GM18499 (cell line): ENCODE measurements around the gene USP48.

ENCODE experiments used
- ATAC-seq: cut with Tn5 transposase; IDR thresholded peaks from one replicate; pipeline ENCODE4 v1.9.1; 2021; ENCODE audit warnings: moderate number of reproducible peaks; ENCODE audit not compliant: insufficient read depth, unreplicated experiment

Gene USP48

DNA sequence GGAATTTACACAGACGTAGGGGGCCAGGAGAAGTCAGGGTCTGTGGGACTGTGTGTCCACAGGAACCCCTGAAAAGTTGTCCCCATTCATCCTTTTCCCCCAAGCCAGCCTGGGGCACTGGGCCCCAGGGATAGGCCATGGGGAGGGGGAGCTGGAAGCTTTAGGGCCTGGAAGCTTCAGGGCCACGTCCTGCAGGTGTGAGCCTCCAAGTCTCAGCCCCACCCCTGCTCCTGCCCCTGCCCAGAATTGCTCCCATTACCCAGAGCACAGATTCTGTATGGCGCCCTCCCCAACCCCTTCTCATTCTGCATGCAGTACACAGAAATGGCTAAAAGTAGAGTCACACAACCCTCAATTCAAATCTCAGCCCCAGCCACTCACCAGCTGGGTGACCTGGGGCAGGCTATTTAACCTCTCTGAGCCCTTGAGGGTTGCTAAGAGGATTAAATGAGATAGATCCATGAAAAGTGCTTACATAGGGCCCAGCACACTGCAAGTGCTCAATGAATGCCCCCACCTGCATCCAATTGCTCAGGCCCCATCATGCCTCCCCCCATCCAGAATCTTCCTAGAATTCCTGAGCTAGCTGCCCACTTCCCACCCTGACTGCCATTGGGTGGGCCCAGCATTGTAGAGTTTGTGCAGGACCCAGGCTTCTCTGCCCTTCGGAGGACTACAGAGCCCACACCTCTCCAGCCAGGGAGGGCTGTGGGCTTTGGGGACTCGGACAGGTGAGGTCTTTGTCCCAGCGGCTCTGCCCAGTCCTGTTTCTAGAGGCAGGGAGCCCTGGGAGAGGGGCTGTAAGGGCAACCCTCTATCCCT lies 120.3 kb downstream of the USP48 start:
- ATAC-seq, result no peak

DNA sequence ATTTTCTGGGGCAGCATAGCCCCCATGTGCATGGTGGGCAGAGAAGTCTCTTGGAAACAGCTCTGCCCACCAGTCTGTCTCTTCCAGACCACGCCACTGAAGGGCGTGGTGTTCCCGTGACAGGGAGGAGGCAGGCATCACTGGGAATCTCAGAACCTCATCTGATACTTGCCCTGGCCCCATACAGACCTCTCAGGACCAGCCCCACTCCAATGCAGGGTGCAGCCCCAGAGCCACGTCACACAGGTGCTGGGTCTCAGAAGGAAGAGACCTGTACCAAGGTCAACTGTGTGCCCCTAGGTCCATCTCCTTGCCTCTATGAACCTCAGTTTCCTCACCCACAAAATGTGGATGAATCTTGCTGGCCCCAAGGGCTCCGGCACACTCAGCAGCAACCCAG lies 121.1 kb downstream of the USP48 start:
- no peak for ATAC-seq

DNA sequence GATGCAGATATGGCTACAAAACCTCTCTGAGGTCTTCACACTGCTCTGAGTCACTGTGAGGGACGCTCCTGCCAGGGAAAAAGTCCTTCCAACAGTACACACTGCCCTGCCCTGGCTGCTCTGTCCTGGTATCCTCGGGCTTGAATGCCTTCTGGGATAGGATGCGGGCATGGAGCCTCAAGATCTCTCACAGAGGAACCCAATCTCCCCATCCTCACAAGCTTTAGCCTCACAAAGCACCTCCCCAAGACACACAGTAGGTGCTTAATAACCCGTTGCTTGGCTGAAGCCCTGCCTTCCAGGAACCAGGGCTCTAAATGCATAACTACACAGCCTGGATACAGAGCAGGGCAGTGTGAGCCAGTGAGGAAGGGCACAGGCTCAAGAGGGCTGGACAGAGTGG lies 123.0 kb downstream of the USP48 start:
- no peak for ATAC-seq

DNA sequence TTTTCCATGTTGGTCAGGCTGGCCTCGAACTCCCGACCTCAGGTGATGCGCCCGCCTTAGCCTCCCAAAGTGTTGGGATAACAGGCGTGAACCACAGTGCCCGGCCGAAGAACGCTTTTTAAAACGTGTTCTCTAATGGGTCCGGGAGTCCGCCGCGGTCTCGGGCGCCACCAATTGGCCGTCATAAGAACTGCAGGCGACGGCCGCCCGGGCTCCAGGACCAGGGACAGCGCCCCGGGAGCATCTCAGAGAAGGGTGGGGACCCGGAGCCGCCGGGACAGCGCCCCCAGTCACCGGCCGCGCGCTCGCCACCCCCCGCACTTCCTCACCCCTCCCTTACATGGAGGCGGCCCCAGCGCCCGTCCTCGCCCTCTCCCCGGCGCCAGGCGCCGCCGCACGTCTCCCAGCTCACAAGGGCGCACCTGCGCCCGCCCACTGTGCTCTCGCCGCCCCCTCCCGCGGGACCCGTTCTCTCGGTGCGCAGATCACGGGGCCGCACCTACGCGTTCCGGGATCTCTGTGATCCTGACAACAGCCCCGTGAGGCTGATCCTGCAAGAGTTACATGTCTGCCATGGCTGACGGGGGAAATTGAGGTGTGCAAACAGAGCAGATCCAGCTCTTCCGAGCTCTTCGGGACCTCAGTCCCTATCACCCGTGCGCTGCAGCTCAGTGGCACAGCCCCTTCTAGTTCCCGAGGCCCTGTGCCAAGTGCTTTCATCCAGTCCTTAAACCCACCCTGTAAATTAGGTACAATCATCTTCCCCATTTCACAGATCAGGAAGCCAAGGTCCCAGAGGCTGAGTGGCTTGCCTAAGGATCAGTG lies 123.6 kb downstream of the USP48 start:
- no peak for ATAC-seq

DNA sequence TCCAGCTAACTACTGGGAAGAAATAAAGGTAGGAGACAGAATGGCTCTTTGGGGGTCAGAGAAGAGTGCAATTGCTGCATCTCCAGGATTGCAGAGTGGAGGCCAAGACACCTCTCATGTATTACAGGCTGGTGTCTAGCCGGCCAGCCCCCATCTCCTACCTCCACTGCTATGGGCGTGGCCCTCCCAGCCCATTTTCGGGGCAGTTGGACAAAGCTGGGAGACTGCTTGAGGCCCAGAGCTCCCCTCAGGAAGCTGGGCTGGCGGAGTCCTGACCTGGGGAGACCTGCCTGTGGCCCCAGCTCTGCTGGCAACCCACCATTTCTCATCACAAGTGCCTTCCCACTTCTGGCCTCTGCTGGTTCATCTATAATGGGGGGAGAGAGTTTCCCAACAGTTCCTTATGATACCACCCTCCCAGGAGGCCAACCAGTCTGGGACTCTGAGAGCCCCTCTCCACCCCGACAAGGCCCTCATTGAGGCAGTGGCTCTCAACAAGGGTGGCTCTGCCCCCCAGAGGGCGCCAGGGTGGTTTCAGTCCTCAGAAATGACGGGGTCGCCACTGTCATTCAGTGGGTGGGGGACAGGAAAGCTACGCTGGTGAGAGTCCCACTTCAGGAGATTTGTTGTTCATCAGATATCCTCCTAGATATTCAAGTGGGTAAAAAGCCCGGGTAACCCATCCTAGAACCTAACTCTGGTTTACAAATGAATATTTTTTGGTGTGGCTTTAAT lies 125.3 kb downstream of the USP48 start:
- no peak for ATAC-seq

DNA sequence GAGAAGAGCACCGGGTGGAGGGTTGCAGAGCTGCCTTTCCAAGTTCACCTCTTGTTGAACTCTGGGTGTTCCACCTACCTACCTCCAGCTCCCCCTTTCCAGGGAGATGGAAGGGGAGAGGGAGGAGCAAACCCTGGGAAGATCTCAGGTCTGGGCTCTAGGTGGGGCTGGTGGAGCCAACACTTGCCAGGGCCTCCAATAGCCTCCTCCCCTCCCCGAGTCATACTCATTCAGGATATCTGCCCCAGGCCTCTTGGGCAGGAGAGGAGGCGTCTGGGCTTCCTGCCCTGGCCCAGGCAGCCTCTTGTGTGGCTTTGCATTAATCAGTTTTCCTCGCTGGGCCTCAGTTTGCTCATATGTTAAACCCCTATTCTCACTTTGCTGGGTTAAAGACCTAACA lies 127.2 kb downstream of the USP48 start:
- ATAC-seq, result no peak

DNA sequence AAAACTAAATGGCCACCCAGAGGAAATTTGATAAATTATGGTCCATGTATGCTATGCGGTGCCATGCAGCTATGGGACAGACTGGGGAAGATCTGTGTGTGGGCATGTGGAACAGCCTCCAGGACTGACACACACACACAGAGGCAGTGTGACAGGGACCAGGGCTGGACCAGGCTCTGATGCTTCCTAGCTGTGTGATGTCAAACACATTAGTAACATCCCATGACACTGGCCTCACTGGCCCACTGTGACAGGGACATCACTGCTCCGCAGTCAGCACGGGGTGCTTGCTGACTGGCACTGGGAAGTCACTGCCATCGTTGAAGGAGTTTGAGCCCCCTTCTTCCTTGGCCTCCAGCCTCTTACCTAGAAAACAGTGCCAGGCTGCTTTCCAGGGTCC lies 127.7 kb downstream of the USP48 start:
- no peak for ATAC-seq

DNA sequence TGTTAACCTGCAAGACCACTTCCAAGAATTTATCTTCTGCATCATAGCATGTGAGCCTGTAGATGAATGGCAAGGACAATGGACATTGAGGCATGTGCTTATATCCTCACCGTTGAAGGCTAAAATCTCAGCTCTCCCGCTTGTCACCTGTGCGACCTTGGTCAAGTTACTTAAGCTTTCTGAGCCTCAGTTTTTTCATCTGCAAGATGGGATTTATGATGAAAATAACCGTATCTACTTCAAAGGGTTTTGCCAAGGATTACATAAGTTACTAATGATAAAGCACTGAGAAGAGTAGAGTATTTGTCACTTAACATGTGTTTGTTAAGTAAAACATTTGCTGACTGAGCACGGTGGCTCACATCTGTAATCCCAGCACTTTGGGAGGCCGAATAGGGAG lies 128.7 kb downstream of the USP48 start:
- ATAC-seq, result no peak

DNA sequence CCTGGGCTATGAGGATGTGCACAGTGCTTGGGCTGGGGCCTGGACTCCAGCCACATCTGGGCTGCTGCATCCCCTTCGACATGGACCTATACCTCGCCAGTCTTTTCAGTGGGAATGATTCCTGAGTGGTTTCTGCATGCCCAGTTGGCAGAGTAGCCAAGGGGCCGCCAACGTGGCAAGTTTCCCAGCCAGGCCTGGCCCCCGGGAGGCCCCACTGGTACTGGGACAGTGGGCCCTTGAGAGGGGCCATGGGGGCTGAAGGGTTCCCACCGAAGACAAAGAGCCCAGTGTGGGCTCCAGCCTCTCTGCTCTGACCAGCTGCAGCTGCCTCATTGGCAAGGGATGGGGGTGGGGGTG lies 129.2 kb downstream of the USP48 start:
- no peak for ATAC-seq

DNA sequence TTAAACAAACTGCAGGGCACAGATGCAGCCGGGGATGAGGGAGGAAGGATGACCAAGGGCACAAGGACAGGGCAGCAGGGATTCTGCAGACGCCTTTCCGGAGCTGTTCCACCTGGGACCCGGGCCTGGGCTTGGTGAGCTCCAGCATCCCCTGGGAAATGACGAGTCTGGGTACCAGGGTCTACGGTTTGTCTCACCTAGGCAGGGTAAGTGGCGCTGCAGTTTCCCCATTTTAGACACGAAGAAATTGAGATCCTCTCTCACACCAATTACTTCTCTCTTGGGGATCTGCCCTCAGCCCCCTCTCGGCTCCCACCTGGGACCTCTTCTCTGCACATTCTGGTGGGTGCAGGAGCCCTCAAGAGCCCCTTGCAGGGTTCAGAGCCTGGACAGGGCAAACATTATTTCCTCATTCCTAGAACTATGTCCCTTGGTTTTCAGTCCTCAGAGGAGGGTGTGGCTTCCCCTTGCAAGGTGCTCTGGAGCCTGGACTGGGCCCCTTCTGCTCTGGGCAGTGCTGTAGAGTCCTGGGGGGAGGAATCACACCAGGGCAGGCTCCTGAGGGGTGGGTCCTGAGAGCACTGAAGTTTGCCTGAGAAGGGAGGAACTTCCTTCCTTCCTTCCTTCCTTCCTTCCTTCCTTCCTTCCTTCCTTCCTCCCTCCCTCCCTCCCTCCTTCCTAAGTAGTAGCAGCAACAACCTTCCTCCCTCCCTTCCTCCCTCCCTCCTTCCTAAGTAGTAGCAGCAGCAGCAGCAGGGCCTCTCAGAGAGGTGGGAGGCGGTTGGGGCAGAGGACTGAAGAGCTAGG lies 129.8 kb downstream of the USP48 start:
- ATAC-seq, result no peak

DNA sequence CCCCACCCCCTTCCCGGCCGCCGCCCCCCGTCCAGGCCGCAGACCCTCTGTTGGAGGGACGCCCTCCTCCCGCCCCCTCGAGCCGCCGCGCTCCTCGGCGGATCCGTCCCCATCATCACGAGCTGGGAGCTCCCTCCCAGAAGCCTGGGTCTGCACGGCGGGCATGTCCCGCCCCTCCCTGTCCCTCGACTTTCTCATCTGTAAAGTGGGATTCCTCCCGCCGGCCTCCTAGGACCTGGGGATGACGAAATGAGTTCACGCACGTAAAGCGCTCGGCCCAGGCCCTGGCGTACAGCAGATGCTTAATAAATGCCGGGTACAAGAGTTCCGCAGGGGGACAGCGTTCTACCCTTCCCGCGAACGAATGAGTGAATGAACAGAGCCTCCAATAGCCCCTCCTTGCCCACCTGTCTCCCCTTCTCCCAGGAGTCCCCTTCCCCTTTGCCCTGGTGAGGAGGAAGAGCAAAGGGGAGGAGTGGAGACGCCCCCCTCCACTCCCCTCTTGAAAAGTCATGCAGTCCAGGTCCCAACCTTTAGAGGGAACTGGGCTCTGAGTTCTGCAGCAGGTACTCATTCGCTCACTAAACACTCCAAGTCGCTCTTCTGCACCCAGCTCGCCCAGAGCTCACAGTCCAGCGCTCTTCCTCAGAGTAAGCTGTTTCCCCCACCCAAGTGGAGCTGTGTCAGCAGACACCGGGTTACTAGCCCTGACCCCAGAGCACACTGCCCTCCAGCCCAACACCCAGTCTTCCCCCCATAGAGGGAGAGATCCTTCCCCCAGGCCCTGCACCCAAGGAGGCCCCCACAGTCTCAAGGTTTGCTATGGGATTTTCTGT lies 130.6 kb downstream of the USP48 start:
- ATAC-seq, result no peak

DNA sequence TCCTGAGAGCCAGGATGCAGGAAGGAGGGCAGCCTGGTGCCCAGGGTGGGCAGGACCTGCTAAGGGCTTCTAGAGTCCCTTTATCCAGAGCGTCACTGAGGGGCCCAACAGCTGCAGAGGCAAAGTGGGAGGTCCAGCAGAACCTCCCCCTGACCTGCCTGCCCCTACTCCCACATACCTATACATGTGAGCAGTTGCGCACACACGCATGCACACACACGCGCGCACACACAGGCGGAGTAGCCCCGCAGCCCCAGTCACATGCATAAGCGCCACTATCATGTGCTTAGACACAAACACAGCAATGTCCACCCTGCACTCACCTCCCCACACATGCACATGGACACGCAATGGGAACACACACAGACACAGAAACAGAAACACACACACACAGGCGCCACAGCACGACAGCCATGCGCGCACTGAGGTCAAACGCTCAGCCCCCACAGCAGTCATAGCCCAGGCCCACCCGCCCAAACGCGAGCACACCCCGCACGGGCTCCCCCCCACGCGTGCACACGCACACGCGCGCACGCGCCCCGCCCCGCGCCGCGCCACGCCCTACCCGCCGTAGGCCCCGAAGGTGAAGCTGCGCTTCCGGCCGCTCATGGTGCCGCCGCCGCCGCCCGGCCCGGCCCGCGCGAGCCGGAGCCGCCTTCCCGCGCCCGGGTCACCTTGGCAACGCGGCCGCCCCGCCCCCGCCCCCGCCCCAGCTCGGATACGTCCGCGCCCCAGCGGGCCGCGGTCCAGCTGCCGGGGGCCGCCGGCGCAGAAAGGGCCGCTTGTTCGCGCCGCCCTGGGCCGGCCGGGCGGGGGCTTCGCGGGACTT lies 131.5 kb downstream of the USP48 start:
- ATAC-seq, result no peak

DNA sequence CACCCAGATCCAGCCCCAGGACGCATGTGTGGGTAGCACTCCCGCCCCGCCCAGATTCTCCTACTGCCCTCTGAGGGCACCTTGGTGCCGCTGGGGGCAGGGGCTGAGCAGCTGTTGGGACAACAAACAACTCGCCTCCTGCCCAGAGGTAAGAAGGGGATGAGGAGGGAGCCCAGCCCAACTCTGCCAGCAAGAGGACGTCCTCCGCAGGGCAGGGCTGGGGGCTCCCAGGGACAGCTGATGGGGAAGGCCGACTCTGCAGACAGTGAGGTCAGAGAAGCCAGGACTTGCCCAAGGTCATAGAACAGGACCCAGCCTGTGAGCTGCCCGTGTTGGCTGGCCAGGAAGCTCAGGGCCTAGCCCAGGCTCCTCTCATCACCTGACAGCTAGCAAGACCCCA lies 132.5 kb downstream of the USP48 start:
- no peak for ATAC-seq

DNA sequence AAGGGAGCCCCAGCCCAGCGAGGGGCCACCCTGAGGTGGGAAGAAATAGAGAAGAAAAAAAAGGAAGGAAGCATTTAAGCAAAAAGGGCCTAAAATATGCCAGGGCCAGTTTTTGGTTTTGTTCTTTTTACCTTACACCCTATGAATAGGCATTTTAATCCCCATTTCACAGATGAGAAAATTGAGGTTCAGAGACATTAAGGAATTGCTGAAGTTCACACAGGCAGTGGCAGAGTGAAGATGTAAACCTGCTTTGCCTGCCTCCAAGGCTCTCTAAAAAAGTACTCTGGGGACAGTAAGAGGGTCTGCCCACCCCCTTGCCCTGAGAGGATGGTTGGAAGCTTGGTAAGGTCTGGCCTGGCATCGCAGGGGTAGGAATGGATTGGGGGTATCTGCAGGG lies 133.6 kb downstream of the USP48 start:
- no peak for ATAC-seq

DNA sequence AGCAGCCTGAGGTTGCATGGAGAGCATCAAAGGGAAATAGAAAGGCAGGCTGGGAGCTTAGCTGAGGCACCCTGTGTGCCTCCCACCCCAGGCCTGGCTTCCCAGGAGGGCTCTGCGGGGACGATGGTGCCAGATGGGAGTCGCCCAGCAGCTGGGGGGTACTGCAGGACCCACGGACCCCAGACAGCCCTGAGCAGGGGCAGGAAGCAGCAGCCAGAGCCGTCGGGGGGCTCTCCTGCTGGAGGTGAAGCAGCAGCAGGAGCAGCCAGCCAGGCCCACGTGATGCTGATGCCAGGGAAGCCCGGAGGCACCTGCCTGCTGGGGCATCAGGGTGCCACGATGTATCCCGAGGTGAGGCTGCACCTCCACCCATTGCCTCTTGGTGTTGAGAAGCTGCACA lies 134.2 kb downstream of the USP48 start:
- ATAC-seq, result no peak

DNA sequence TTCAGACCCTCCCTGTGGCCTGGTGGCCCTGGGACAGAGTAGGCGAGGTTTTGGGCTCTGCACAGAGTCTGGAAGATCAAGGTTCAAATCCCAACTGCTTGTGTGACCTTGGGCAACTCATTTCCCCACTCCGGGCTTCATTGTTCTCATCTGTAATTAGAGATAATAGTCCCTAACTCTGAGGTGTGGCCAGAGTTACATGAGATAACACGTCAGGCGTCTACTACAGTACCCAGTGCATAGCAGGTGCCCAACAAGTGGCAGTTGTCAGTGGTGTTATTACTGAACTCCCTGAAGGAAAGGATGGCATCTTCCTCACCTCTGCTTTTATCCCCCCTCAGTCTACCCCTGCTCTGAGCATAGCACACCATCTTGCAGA lies 134.6 kb downstream of the USP48 start:
- ATAC-seq, result no peak

DNA sequence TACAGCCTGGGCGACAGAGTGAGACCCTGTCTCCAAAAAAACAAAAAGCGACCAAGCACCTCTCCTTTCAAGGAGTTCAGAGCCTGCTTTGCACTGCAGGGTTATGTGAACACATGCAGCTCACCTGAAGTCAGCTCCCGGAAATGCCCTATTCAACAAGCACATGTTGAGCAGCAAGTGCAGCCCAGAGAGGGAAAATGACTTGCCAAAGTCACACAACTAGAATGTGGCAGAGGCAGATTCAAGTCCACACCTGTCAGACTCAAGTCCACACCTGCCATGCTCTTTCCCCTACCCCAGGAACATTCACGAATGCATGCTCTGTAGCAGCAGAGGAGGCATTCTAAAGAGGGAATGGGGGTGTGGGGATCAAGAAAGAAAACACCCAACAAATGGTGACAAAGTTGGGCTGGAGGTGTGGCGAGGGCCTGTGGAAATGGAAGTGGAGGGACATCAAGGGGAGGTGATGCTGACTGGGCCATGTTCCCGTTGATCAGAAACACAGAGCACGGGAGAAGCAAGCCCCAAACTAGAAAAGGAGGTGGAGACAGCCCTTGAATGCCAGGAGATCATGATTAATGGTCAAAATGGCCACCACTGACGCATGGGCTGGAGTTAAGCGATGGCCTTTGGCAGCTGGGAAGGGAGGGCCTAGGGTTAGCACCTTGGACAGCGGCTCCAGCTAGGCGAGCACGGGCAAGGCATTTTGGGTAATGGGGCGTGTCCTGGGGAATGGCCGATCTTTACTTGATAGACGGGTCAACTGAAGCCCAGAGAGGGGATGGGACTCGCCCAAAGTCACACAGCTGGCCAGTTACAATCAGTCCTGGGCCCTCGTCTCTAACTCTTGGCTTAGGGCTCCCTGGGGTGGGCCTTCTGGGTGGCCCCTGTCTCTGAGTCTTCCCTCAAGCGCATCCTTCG lies 135.3 kb downstream of the USP48 start:
- ATAC-seq, result no peak

DNA sequence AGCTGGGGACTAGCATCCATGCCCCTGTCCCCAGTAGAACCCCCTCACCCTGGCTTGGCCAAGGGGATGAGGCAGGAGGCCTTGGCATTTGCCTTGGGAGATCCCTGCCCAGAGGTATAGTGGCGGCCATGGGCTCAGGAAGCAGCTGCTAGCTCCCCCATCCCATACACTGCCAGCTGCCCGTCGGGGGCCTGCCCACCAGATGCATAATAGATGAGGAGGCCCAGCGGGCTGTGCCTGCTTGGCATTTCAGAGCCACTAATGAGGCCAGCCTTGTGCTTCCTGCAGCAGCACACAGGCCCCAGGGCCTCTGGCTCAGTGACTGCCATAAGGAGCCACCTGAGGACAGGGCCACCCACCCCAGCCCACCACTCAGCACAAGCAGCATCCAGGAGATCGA lies 137.4 kb downstream of the USP48 start:
- no peak for ATAC-seq
